ENCODE measurements around the gene TRPC4.

Gene TRPC4

GRCh38 chr13:37869756-37870488, at the start of gene TRPC4:
TRPC4 (minus strand) TSS chr13:37869772; CDS start chr13:37783333, 86,439 bp downstream.
- peak; percentile 66 for ATAC-seq
- TF ChIP-seq OSR1 (CRISPR knock-in tag; IDR thresholded peaks at IDR 0.05) (no peak), GLIS3 (CRISPR knock-in tag; IDR thresholded peaks at IDR 0.05) (no peak), TCF4 (CRISPR knock-in tag; IDR thresholded peaks at IDR 0.05; ENCODE audit: borderline replicate concordance) (no peak), POU6F1 (CRISPR knock-in tag; IDR thresholded peaks at IDR 0.05; ENCODE audit: borderline replicate concordance, low read depth) (no peak), BACH2 (CRISPR knock-in tag; IDR thresholded peaks at IDR 0.05; ENCODE audit: borderline replicate concordance) (no peak), PPARA (CRISPR knock-in tag; IDR thresholded peaks at IDR 0.05; ENCODE audit: borderline replicate concordance) (no peak), ISL1 (CRISPR knock-in tag; IDR thresholded peaks at IDR 0.05) (no peak), ZFP3 (CRISPR knock-in tag; IDR thresholded peaks at IDR 0.05) (no peak)

DNA sequence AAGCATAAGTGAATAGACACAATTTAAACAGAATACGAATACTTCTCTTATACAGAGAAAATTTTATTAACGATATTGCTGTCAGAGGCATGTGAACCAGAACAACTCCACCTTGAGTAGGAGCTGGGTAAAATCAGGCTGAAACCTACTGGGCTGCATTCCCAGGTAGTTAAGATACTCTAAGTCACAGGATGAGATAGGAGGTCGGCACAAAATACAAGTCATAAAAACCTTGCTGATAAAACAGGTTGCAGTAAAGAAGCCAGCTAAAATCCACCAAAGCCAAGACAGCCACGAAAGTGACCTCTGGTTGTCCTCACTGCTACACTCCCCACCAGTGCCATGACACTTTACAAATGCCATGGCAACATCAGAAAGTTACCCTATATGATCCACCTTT, 49.2 kb upstream of the TRPC4 start:
- ATAC-seq = peak; percentile 53
- no peak for TF ChIP-seq BACH2 (CRISPR knock-in tag; IDR thresholded peaks at IDR 0.05; ENCODE audit: borderline replicate concordance)
- no peak for TF ChIP-seq ARNTL (CRISPR knock-in tag; IDR thresholded peaks at IDR 0.05; ENCODE audit: borderline replicate concordance, low read depth)
- no peak for TF ChIP-seq CSDC2 (CRISPR knock-in tag; IDR thresholded peaks at IDR 0.05)
- TF ChIP-seq POU6F1 (CRISPR knock-in tag; IDR thresholded peaks at IDR 0.05; ENCODE audit: borderline replicate concordance, low read depth) = no peak
- no peak for TF ChIP-seq PATZ1 (CRISPR knock-in tag; IDR thresholded peaks at IDR 0.05; ENCODE audit: borderline replicate concordance)
- no peak for TF ChIP-seq CREB5 (CRISPR knock-in tag; IDR thresholded peaks at IDR 0.05; ENCODE audit: low read depth)
- no peak for TF ChIP-seq PPARA (CRISPR knock-in tag; IDR thresholded peaks at IDR 0.05; ENCODE audit: borderline replicate concordance)
- TF ChIP-seq CSRNP3 (CRISPR knock-in tag; IDR thresholded peaks at IDR 0.05) = no peak
- no peak for TF ChIP-seq ISL1 (CRISPR knock-in tag; IDR thresholded peaks at IDR 0.05)
- TF ChIP-seq GLIS3 (CRISPR knock-in tag; IDR thresholded peaks at IDR 0.05) = no peak
- no peak for TF ChIP-seq RARB (CRISPR knock-in tag; IDR thresholded peaks at IDR 0.05)

GRCh38 chr13:37918116-37918714, 48.6 kb upstream of the TRPC4 start:
- TF ChIP-seq SNAI2 (CRISPR knock-in tag; IDR thresholded peaks at IDR 0.05) (no peak), TCF4 (CRISPR knock-in tag; IDR thresholded peaks at IDR 0.05; ENCODE audit: borderline replicate concordance) (no peak)

GRCh38 chr13:37914781-37915391, 45.3 kb upstream of the TRPC4 start:
- ATAC-seq = no peak

More at GRCh38 chr13:37918116-37918714, 48.6 kb upstream of the TRPC4 start:
- no peak for ATAC-seq

More at GRCh38 chr13:37914781-37915391, 45.3 kb upstream of the TRPC4 start:
- TF ChIP-seq GLIS3 (CRISPR knock-in tag; IDR thresholded peaks at IDR 0.05) = no peak
- TF ChIP-seq OSR1 (CRISPR knock-in tag; IDR thresholded peaks at IDR 0.05) = no peak
- no peak for TF ChIP-seq ZFP3 (CRISPR knock-in tag; IDR thresholded peaks at IDR 0.05)
- no peak for TF ChIP-seq ESRRG (CRISPR knock-in tag; IDR thresholded peaks at IDR 0.05)
- no peak for TF ChIP-seq ZNF70 (CRISPR knock-in tag; IDR thresholded peaks at IDR 0.05)
- TF ChIP-seq ZC3H10 (CRISPR knock-in tag; IDR thresholded peaks at IDR 0.05) = no peak
- no peak for TF ChIP-seq CSRNP3 (CRISPR knock-in tag; IDR thresholded peaks at IDR 0.05)
- TF ChIP-seq SNAI2 (CRISPR knock-in tag; IDR thresholded peaks at IDR 0.05) = no peak
- TF ChIP-seq PATZ1 (CRISPR knock-in tag; IDR thresholded peaks at IDR 0.05; ENCODE audit: borderline replicate concordance) = no peak
- no peak for TF ChIP-seq ZNF565 (CRISPR knock-in tag; conservative IDR thresholded peaks at IDR 0.05; ENCODE audit: low read depth)

Data from SK-N-SH treated with all-trans-retinoic acid at 6 μM for 48 hours (cell line).